Progenitor cell of endocrine pancreas (in vitro differentiated cells): ENCODE data around the gene REPS2. TPM values are rescaled to one million over a fixed set of nuclear protein-coding genes. Genes with fewer than 3 reads are reported as not detected.
"Not testable (repeated sequence)": the region's sequence is repeated elsewhere in the genome, so short reads cannot be mapped to it uniquely, and the experiment has no call there.

Source experiments
- DNase-seq: peaks from one replicate; pipeline ENCODE4 v3.0.0; 2021; ENCODE audit warnings: low spot score; ENCODE audit not compliant: unreplicated experiment
- H3K27ac Mint-ChIP-seq: 2 replicates; pipeline ENCODE4 v1.8.0; 2021; ENCODE audit warnings: mild to moderate bottlenecking, moderate library complexity, mixed read lengths
- H3K27me3 Mint-ChIP-seq: 2 replicates; pipeline ENCODE4 v1.8.0; 2021; ENCODE audit warnings: mixed read lengths
- H3K36me3 Mint-ChIP-seq: 2 replicates; pipeline ENCODE4 v1.8.0; 2022; ENCODE audit warnings: mixed read lengths; ENCODE audit not compliant: insufficient read depth
- H3K4me1 Mint-ChIP-seq: 2 replicates; pipeline ENCODE4 v1.8.0; 2021; ENCODE audit warnings: low read depth, mixed read lengths
- H3K4me3 Mint-ChIP-seq: 2 replicates; pipeline ENCODE4 v1.8.0; 2021; ENCODE audit warnings: low read depth, mild to moderate bottlenecking, moderate library complexity, mixed read lengths
- H3K9me3 Mint-ChIP-seq: 2 replicates; pipeline ENCODE4 v1.8.0; 2021; ENCODE audit warnings: low read depth, mixed read lengths
- CTCF ChIP-seq: fragments of 200-600 bp; sonication (generic); IDR thresholded peaks from one replicate; pipeline ENCODE4 v1.5.0; 2021; ENCODE audit warnings: antibody characterized with exemption, mild to moderate bottlenecking; ENCODE audit not compliant: unreplicated experiment
- total RNA-seq: library from RNA; stranded (reverse); gene quantifications from 2 replicates; pipeline ENCODE4 v1.2.1, GENCODE V29; 2021

Gene REPS2
- total RNA-seq, 1 donor from 2014 or later, result 4.3 TPM

GRCh38 chrX:16963216-16963615 lies 16.8 kb downstream of the REPS2 start:
- Mint-ChIP-seq H3K27me3 (peaks cover 4% of the 10 kb centered on the region), H3K4me1 (no peaks in the 10 kb centered on the region), H3K27ac (no peak overlapping the region), H3K4me3 (no peak overlapping the region), H3K36me3 (peaks cover 2% of the 10 kb centered on the region), H3K9me3 (peaks cover 7% of the 10 kb centered on the region)
- no peak for DNase-seq
- TF ChIP-seq CTCF, result no peak

- not testable (repeated sequence) for DNase-seq, H3K27me3 Mint-ChIP-seq, H3K9me3 Mint-ChIP-seq, H3K27ac Mint-ChIP-seq, H3K4me1 Mint-ChIP-seq, H3K36me3 Mint-ChIP-seq, H3K4me3 Mint-ChIP-seq
These were observed 18.5 kb downstream of the REPS2 start for GRCh38 chrX:16964976-16965375.

GRCh38 chrX:16966752-16967448 lies 20.4 kb downstream of the REPS2 start:
- Mint-ChIP-seq H3K27ac (no peak overlapping the region), H3K36me3 (peaks cover 2% of the 10 kb centered on the region), H3K4me3 (no peak overlapping the region), H3K9me3 (peaks cover 11% of the 10 kb centered on the region), H3K27me3 (peaks cover 3% of the 10 kb centered on the region), H3K4me1 (no peaks in the 10 kb centered on the region)
- no peak for DNase-seq
- TF ChIP-seq CTCF, result no peak

- H3K4me3 Mint-ChIP-seq, H3K36me3 Mint-ChIP-seq, H3K27me3 Mint-ChIP-seq, H3K4me1 Mint-ChIP-seq, DNase-seq, H3K27ac Mint-ChIP-seq: not testable (repeated sequence)
- H3K9me3 Mint-ChIP-seq, result peaks cover 11% of the 10 kb centered on the region
These were observed 22.3 kb downstream of the REPS2 start for GRCh38 chrX:16968753-16969152.

- Mint-ChIP-seq H3K36me3 (no peaks in the 10 kb centered on the region), H3K4me1 (no peaks in the 10 kb centered on the region), H3K4me3 (no peak overlapping the region), H3K27ac (no peak overlapping the region), H3K9me3 (peaks cover 13% of the 10 kb centered on the region), H3K27me3 (peaks cover 4% of the 10 kb centered on the region)
- DNase-seq, result no peak
- no peak for TF ChIP-seq CTCF
These were observed 24.5 kb downstream of the REPS2 start for GRCh38 chrX:16970977-16971376.

GRCh38 chrX:16971694-16972093 lies 25.2 kb downstream of the REPS2 start:
- no peaks in the 10 kb centered on the region for H3K36me3 Mint-ChIP-seq
- H3K27me3 Mint-ChIP-seq, result peaks cover 4% of the 10 kb centered on the region
- no peaks in the 10 kb centered on the region for H3K4me1 Mint-ChIP-seq
- H3K4me3 Mint-ChIP-seq, result no peak overlapping the region
- TF ChIP-seq CTCF, result no peak
- H3K27ac Mint-ChIP-seq, result no peak overlapping the region
- DNase-seq, result no peak
- H3K9me3 Mint-ChIP-seq, result peaks cover 10% of the 10 kb centered on the region
